ENCODE data around the gene ELL.

Gene ELL

DNA sequence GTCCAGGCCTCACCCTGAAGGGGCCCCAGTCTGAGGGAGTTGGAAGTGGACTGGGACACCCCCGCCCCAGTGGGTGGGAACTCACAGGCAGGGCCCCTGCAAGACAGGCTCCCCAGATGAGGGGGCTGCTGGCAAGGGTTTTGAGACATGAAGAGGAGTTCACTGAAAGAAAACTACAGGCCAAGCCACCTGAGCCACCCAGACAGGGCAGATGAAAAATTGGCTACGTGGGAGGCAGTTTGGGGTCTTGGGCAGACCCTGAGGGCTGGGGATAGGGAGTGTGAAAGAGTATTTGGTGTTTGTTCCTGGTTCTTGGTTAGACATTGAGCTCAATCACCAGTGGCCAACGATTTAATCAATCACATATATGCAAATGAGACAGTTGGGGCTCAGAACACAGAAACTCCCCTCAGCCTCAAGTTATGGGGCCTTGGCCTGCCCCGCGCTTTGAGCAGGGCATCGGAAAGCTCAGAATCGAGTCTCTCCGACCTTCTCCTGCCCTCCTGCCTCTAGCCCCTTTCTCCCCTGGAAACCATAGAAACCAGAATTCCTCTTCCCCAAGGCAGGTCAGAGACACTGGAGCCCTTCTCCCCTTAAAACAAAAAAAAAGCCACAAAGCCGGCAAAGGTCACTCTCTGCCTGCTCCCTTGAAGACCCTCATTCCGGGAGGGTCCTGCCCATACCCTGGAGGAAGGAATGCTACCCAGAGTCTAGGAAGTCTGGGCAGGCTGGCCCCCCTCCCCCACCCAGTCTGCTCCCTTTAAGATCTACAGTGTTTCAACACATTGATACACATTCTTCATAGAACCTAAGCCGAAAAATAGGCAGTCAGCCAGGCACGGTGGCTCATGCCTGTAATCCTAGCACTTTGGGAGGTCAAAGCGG, 82.6 kb downstream of the ELL start:
- Histone ChIP-seq H4K20me1 (ENCODE audit: low read depth, low read length) (no peaks in the 10 kb centered on the region), H3K9me3 (ENCODE audit: insufficient read depth, low read length) (no peaks in the 10 kb centered on the region), H3K27ac (ENCODE audit: low read depth, low read length) (no peak overlapping the region), H3K9ac (ENCODE audit: low read length) (no peak overlapping the region), H2AFZ (ENCODE audit: low read depth, low read length, severe bottlenecking) (no peak overlapping the region), H3K36me3 (ENCODE audit: low read length) (no peaks in the 10 kb centered on the region), H3K4me3 (ENCODE audit: insufficient read depth, low read length, poor library complexity, severe bottlenecking) (no peak overlapping the region), H3F3A (ENCODE audit: insufficient read depth) (peaks cover 21% of the 10 kb centered on the region), H3K27me3 (ENCODE audit: low read length) (no peaks in the 10 kb centered on the region), H3K9me2 (replicated peaks; ENCODE audit: insufficient read depth, low read length) (no peaks in the 10 kb centered on the region), H3K4me2 (ENCODE audit: low read depth, low read length, poor library complexity, severe bottlenecking) (no peak overlapping the region), H3K79me2 (ENCODE audit: insufficient read depth, low read length) (no peaks in the 10 kb centered on the region)
- TF ChIP-seq EZH2phosphoT487 (conservative IDR thresholded peaks at IDR 0.05; ENCODE audit: low read length): no peak

DNA sequence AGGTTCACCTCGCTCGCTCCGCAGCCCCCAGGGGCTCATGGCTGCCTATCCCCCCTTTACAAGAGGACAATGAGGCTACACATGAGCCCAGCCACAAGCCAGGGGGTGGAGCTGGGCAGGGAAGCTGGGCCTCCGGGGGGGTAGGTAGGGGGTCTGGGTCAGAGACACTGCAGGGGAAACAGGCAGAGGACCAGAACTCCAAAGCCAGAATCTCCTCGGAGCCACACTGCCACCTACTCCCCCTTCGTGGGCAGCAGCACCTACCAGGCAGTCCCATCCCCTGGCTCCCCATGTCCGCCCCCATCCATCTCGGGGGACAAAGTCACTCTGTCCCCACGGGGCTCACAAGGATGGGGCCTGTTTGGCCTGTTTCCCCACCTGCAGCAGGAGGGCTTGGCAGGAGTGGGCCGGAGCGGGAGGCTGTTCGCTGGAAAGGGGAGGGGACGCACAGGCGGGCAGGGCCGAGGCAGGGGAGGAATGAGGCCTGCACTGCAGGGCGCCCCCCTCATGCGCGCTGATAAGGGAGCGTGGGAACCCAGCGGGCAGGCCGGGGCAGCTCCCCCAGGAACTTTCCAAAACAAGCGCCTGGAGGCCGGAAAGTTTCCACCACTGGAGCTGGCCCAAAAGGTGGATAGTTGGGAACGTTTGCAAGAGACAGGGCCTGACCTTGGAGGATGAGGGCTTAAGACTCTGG, 83.4 kb downstream of the ELL start:
- H3K79me2 ChIP-seq (ENCODE audit: insufficient read depth, low read length): no peaks in the 10 kb centered on the region
- H4K20me1 ChIP-seq (ENCODE audit: low read depth, low read length): no peaks in the 10 kb centered on the region
- no peaks in the 10 kb centered on the region for H3K9me3 ChIP-seq (ENCODE audit: insufficient read depth, low read length)
- no peak overlapping the region for H3K9ac ChIP-seq (ENCODE audit: low read length)
- H3K36me3 ChIP-seq (ENCODE audit: low read length): no peaks in the 10 kb centered on the region
- TF ChIP-seq EZH2phosphoT487 (conservative IDR thresholded peaks at IDR 0.05; ENCODE audit: low read length): no peak
- TF ChIP-seq, protein P1, sequence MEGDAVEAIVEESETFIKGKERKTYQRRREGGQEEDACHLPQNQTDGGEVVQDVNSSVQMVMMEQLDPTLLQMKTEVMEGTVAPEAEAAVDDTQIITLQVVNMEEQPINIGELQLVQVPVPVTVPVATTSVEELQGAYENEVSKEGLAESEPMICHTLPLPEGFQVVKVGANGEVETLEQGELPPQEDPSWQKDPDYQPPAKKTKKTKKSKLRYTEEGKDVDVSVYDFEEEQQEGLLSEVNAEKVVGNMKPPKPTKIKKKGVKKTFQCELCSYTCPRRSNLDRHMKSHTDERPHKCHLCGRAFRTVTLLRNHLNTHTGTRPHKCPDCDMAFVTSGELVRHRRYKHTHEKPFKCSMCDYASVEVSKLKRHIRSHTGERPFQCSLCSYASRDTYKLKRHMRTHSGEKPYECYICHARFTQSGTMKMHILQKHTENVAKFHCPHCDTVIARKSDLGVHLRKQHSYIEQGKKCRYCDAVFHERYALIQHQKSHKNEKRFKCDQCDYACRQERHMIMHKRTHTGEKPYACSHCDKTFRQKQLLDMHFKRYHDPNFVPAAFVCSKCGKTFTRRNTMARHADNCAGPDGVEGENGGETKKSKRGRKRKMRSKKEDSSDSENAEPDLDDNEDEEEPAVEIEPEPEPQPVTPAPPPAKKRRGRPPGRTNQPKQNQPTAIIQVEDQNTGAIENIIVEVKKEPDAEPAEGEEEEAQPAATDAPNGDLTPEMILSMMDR (IDR thresholded peaks at IDR 0.05; ENCODE audit: insufficient read depth, low read length, poor library complexity, severe bottlenecking): no peak
- H2AFZ ChIP-seq (ENCODE audit: low read depth, low read length, severe bottlenecking): no peak overlapping the region
- H3K4me3 ChIP-seq (ENCODE audit: insufficient read depth, low read length, poor library complexity, severe bottlenecking): no peak overlapping the region
- H3K4me2 ChIP-seq (ENCODE audit: low read depth, low read length, poor library complexity, severe bottlenecking): no peak overlapping the region
- H3K27me3 ChIP-seq (ENCODE audit: low read length): no peaks in the 10 kb centered on the region
- H3K9me2 ChIP-seq (replicated peaks; ENCODE audit: insufficient read depth, low read length): no peaks in the 10 kb centered on the region
- H3K27ac ChIP-seq (ENCODE audit: low read depth, low read length): no peak overlapping the region
- peaks cover 21% of the 10 kb centered on the region for H3F3A ChIP-seq (ENCODE audit: insufficient read depth)

DNA sequence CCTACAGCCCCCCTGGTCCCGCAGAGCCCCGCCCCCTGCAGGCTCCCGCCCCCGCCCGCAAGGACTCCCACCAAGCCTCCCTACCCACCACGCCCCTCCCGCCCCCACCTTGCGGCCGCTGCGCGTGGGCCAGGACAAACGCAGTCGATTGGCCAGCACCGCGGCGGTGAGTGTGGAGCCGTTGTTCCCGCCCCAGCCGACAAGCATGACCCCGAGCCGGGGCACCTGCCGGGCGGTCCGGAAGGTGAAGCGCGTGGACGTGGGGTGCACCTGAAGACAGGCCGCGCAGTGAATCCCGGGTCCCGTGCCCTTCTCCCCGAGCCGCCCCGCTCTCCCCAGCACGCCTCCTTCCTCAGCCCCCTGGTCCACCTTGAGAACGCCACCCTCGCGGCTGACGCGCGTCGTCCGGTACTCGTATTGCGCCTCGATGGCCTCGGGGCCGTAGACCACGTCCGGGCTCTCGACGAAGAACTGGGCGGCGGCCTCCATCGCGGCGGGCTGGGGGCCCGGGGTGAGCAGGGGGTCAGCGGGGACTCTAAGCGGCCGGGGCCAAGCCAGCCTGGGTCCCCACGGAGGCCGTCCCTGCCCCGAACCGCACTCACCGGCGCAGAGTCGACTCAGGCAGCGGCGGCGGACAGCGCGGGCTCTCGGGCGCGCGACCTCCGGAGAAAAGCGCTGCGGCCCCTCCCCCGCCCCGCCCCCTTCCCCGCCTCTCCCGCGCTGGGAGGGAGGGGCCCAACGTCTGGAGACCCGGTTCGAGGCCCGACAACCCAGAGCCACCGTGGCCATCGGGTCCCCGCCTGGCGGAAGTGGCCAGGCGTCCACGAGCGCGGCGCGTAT, 84.2 kb downstream of the ELL start, which contains the start of gene ISYNA1:
ISYNA1 (minus strand) TSS at position 643 of the 840 bp plus-strand sequence; CDS start at position 489, 154 bp downstream.
- Histone ChIP-seq H3K4me2 (ENCODE audit: low read depth, low read length, poor library complexity, severe bottlenecking) (peak within 1 kb of the TSS; percentile 39), H3K27me3 (ENCODE audit: low read length) (no peaks in the 10 kb centered on the region), H3K4me3 (ENCODE audit: insufficient read depth, low read length, poor library complexity, severe bottlenecking) (no peak within 1 kb of the TSS), H3K9me3 (ENCODE audit: insufficient read depth, low read length) (no peaks in the 10 kb centered on the region), H3K9me2 (replicated peaks; ENCODE audit: insufficient read depth, low read length) (no peaks in the 10 kb centered on the region), H3F3A (ENCODE audit: insufficient read depth) (peaks cover 21% of the 10 kb centered on the region), H3K36me3 (ENCODE audit: low read length) (no peaks in the 10 kb centered on the region), H2AFZ (ENCODE audit: low read depth, low read length, severe bottlenecking) (no peak within 1 kb of the TSS), H3K9ac (ENCODE audit: low read length) (no peak within 1 kb of the TSS), H3K79me2 (ENCODE audit: insufficient read depth, low read length) (no peaks in the 10 kb centered on the region), H4K20me1 (ENCODE audit: low read depth, low read length) (no peaks in the 10 kb centered on the region), H3K27ac (ENCODE audit: low read depth, low read length) (no peak within 1 kb of the TSS)
- TF ChIP-seq, protein P1 (IDR thresholded peaks at IDR 0.05; ENCODE audit: insufficient read depth, low read length, poor library complexity, severe bottlenecking): no peak
- no peak for TF ChIP-seq EZH2phosphoT487 (conservative IDR thresholded peaks at IDR 0.05; ENCODE audit: low read length)
